Measurements from ENCODE around the gene UNC80.

The UNC80 gene

DNA sequence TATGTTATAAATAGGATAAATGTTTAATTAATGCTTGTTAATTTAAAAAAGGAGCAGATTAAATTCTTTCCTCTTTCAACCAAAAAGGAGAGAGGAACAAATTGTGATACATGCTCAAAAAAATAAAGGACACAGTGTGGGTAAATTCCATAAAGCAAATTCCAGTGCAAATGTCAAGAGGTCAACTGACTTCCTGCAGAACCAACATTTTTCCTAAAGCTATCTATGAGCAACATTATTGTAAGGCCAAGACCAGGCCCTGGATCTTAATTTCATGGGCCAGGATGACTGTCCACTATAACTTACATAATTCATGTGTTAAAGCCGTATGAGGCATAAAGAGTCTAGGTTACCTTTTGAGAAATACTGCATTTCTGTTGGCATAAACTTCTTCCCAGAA lies 136.9 kb downstream of the UNC80 start:
- no peak for DNase-seq (ENCODE audit: low read depth, low spot score)

DNA sequence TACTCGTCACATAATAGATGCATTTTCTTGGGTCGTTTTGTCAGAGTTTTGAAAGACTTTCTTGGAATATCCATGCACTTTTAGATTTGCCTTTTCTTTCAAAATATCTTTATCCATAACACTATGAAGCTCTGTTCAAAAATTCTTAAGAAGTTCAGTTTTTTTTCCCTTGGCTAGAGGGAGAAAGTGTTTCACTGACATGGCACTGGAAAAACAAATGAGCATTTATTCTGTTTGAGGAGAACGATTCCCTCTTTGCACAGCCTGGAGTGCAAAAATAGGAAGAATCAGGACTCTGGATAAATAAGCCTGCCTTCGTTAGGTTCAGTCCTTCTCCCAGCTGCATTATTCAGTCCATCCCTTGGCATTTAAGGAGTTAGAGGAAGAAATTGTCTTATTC lies 139.9 kb downstream of the UNC80 start:
- DNase-seq (ENCODE audit: low read depth, low spot score): no peak

DNA sequence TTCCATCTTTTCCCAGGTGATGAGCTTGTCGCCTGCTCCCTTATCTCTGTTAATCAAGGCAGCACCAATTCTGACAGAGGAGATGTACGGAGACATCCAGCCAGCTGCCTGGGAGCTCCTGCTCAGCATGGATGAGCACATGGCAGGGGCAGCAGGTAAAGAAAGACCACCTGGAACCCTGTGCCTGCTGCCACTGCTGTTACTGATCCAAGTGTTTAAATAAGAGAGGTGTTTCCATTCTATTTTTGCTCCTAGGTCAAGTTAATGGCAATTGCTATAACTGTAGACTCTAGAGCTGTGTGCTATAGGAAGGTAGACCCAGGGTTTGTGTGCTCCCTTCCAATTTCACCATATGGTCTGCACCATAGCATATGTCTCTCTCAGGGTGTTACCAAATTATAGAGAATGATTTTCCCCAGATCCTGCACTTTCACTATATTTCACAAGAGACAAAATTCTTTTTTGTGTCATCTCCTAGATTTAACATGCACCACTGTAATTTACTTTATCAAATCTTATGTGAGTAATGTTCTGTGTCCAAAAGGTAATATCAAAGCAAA lies 142.2 kb downstream of the UNC80 start:
- no peak for DNase-seq (ENCODE audit: low read depth, low spot score)

DNA sequence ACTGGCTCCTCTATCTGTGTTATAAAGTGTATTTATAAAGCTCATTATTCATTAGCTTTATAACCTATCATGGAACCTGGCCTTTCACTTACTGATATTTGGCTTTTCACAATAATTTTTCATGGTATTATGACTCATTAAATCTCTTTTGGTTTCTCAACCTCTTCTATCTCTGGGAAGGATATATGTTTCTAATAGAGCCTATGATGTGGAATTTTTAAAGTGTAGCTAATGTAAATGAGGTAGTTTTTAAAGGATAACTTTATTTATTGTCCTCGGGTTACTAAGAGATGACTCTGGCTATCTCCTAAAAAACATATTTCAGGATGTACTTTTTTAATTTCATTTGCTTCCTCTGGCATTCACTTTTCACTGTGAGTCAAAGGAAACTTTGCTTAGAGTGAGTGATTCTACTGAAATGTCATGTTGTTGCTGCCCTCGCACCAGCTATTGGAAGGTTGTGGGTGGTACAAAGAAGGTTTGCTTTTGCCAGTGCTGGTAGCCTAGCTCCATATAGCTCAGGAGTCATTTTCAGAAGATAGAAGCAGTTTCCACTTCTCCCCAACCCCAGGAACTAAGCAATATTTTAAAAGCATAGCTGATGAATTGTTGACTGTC lies 145.6 kb downstream of the UNC80 start:
- no peak for DNase-seq (ENCODE audit: low read depth, low spot score)

DNA sequence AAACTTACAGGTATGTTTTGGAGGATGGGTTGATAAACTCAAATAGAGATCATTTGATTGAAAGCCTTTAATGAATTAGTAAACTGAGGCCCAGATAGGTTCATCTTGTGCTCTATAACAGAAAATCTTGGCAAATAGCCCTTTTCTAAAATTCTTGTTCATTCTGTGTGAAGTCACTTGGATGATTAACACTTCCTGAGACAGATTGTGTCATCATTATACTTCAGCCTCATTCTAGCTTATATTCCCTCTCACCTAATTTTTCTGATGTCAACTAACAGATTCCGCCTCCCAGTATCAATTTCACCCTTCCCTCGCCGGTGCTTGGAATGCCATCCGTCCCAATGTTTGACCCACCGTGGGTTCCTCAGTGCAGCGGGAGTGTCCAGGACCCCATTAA lies 146.6 kb downstream of the UNC80 start:
- DNase-seq (ENCODE audit: low read depth, low spot score): no peak

DNA sequence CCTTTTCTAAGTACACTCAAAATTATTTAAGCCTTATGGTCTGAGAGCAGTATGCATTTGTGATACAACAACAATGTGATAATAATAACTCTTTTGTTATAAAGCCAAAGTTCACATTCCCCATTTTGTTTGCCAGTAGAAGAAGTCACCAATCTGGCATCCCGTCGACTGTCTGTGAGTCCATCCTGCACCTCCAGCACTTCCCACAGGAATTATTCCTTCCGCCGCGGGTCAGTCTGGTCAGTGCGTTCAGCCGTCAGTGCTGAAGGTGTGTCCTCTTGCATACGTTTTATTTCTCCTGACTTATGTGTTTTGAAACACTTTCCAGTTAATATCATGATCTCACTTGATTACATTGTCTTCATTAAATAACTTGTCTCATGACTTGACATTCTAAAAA lies 150.5 kb downstream of the UNC80 start:
- no peak for DNase-seq (ENCODE audit: low read depth, low spot score)

DNA sequence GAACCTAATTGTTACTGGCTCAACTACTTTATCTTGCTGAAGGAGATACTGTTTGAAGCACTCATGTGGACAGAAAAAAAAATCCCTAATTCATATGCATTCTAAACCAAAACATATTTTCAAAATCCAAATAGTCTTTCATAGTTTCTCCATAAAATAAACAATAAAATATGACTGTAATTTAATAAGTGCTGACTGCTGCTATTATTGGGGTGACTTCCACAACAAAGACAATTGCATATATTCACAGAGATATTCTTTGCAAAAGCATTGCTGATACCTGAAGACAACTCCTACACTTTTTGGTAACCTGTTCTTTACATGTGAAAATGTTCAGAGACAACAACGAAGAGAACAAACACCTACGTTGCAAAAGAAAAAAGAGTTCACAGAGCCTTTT lies 157.7 kb downstream of the UNC80 start:
- DNase-seq (ENCODE audit: low read depth, low spot score): no peak

DNA sequence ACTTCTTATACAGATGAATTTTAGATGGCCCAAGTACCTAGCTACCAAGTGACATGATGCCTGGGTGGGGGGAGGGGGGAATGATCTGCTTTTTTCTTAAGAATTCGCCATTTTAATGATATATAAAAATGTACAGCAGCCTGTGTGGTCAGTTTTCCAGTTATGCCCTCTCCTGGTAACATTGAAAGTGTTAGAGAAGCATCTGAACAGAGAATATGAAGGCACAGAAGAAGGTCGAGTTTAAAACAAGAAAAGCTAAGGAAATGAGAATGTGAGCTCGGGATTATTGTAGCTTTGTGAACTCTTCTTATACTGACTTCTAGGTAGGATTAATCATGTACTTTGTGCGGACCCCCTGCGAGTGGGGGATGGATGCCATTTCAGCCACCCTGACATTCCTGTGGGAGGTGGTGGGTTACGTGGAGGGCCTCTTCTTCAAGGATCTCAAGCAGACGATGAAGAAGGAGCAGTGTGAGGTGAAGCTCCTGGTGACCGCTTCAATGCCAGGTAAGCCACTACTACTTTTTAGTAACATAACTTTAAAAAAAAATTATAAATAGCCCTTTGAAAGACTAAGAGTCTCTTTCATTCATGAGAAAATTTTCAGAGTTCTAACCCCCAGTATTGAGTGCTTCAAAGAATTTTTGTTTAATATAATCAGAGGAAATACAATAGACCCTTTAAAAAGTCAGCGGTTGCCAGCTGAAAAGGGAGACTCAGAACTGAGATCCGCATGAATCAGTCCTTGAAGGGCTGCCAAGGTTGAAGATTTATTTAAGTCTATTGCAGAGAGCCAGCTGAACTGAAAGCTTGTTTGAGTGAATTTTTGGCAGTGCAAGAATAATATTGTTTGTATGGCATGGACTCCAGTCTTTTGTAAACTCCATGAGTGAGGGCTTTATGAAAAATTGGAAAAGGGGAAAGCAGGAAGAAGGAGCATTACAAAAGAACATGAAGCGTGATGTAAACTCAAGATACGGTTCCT lies 162.2 kb downstream of the UNC80 start:
- DNase-seq (ENCODE audit: low read depth, low spot score): no peak

DNA sequence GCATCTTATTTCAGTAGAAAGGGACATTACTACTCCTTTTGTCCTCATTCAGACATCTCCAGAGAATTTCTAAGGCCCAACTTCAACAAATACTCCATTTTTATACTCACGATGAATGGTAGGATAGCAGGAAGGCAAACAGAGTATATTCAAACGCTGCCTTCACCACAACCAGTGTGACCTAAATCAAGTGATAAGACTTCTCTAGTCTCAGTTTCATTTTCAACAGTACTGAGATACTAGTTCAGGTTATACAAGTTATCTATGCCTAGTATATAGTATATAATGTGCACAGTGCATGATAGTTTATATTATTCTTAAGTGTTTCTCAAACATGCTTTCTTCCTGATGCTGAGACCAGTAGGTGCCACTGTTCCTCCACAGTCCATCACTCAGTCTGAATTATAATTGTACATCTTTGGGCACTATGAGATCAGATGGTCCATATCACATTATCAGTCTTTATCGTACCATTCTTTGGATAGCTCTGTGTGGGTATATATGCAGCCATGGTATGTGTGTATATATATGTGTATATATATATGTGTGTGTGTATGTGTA lies 164.6 kb downstream of the UNC80 start:
- DNase-seq (ENCODE audit: low read depth, low spot score): no peak

DNA sequence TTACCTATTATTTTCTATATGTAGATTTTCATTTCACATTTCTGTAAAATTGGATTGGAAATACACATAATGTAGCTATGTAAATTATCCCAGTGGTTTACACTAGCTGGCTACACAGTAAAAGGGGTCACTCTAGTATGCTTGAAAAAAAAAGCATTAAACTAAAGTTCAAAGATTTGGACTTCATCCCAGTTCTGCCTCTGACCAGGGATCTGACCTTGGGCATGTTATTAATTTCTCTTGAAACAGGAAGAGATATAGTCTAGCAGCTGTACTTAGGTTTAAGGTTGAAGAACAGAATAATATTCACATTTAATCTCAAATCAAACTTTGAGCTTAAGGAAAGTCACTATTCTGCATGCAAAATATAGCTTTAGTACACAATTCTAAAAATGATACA lies 166.3 kb downstream of the UNC80 start:
- DNase-seq (ENCODE audit: low read depth, low spot score): no peak

DNA sequence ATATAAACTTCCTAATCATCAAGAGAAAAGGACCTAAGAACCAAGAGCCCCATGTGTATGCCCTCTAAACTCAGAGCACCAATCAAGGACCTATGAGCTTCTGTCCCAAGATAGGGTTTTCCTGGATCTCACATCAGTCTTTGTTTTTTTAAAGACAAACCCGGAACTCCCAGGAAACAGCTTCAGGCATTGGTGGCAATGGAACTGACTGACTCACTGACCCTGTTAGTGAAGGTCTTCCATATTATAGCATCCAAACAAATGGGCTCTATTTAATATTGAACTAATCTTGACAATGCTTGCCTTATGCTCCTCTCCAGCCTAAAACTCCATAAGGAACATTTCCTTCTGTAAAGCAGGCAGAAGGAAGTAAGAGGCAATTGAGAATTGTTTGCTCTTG lies 167.3 kb downstream of the UNC80 start:
- DNase-seq (ENCODE audit: low read depth, low spot score): no peak

DNA sequence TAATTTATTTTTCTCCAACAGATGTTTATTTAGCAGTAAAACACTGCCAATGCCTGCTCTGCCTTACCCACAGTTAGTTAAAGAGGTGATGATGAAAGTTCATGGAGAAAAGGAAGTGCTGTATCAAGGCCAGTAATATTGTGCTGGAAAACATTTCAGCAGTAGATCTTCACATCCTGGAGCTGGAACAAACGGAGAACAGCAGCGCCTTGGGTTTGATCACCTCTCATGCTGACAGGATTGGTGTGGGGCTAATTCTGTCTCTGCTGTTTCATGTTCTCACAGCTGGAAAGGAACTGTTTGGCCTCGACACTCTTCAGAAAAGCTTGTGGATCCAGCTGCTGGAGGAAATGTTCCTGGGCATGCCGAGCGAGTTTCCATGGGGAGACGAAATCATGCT lies 169.3 kb downstream of the UNC80 start:
- DNase-seq (ENCODE audit: low read depth, low spot score): no peak

DNA sequence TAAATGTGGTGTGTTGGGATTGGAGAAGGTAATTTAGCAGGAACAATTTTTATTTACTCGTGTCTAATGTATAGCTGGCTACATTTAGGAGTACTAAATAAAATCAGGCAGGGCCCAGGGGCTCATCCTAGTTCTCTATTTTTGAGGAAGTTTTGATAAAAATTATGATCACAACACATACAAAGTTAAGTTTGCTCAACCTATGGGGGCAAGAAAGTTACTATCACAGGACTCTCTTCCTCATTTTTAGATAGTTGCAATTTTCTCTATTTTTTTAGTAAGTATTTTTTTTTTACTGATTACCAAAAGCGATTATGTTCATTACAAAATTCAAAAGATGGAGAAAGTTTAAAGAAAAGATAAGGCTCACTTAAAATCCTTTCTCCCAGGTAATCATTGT lies 170.8 kb downstream of the UNC80 start:
- no peak for DNase-seq (ENCODE audit: low read depth, low spot score)

DNA sequence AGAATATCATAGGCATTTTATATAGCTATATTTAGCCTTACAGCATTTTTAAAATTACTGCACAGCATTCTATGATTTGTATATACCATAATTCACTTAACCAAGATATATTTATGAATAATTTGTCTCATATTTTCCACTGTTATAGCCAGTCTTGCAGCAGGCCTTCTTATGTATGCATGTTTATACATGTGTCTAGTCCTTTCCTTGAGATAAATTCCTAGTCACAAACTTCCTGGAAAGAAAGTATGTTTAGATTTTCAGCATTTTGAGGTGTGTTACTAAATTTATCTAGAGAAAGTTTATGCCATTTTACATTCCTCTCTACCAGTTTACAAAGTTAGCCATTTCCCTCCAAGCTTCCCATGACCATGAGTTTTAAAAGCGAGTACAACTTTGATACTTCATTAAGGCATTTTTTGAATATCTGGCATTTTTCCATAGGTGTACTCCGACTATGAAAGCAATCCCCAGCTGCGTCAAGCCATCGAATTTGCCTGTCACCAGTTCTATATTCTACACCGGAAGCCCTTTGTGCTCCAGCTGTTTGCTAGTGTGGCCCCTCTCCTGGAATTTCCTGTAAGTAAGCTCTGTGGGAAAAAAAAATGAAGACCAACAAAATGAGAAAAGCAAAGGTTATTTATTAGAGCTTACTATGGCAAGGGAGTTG lies 171.4 kb downstream of the UNC80 start:
- no peak for DNase-seq (ENCODE audit: low read depth, low spot score)

DNA sequence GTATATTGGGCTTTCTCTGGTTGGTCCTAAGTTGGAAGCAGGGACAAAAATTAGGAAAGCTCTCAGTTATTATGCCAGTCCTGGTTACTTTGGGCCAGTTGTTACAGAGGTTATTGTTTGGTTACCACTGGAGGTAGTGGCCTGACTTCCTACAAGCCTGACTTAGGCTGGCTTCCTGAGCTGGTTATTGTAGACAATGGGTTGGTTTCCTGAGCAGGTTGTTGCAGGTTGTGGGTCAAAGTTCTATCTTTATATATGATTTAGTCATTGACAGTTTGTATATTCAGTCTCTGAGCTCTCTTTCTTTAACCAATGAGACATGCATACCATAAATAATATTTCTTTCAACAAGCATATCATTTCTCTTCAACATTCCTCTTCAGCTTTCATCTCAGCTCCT lies 172.1 kb downstream of the UNC80 start:
- no peak for DNase-seq (ENCODE audit: low read depth, low spot score)

DNA sequence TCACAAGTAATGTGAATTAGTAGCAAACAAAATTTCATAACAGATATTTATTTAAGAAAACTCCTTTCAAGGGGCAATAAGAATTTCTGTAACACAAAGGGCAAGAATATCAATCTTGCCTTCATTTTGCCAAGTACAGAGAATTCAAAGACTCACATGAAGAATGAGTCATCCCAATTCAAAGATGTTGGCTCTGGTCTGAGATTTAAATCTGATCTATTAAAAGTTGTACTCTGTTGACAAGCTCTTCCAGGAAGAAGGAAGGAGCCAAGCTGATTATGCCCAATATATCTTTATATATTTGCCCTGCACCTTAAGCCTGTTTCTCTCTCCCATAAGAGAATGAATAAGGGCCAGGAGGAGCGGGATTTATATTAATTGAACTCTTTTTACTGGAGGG lies 174.9 kb downstream of the UNC80 start:
- DNase-seq (ENCODE audit: low read depth, low spot score): no peak

DNA sequence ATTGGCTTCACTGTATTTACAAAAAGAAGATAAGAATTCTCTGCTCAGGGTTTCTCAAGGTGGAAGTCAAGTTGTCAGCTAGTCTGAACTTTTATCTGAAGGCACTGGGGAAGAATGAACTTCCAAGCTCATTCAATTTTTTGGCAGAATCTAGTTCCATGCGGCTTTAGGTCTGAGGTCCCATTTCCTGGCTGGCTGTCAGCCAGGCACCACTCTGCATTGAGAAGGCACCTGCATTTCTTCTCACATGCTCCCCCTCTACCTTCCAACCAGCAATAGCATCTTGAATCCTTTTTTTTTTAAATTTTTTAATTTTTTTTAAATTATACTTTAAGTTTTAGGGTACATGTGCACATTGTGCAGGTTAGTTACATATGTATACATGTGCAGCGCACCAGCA lies 184.6 kb downstream of the UNC80 start:
- DNase-seq (ENCODE audit: low read depth, low spot score): no peak

DNA sequence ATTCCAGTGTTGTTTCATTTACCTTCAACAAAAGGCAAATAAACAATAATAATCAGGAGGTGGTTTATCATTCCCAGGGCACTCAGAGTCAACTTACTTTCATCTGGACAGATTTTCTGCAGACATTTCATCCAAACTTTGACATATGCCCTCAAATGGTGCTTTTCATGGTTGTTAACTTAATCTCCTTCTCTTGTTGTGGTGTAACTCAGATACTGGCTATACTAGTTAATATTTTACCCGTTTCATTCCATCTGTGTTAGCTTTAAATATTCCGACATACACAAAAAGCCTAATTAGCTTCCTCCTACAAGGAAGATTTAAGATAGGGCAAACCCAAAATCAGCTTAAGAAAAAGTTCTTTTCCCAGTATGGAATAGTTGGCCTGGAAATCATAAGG lies 186.4 kb downstream of the UNC80 start:
- DNase-seq (ENCODE audit: low read depth, low spot score): no peak

DNA sequence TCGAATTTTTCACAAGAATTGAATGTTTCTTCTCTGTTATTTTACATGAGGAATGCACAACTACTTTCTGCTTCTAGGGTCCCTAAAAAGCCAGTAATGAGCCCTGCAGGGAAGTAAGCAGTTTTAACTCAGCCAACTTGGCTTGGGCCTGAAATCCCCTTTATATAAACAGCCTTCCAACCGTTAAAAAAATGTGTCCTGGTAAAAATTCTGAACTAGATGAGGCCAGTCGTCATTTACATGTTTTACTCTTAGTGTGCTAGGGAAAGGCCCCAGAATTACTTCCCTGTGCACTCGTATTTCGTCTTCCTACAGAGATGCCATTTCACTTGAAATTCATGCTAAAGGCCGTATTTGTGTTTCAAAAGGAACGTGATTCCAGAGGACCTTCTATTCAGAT lies 188.4 kb downstream of the UNC80 start:
- no peak for DNase-seq (ENCODE audit: low read depth, low spot score)

DNA sequence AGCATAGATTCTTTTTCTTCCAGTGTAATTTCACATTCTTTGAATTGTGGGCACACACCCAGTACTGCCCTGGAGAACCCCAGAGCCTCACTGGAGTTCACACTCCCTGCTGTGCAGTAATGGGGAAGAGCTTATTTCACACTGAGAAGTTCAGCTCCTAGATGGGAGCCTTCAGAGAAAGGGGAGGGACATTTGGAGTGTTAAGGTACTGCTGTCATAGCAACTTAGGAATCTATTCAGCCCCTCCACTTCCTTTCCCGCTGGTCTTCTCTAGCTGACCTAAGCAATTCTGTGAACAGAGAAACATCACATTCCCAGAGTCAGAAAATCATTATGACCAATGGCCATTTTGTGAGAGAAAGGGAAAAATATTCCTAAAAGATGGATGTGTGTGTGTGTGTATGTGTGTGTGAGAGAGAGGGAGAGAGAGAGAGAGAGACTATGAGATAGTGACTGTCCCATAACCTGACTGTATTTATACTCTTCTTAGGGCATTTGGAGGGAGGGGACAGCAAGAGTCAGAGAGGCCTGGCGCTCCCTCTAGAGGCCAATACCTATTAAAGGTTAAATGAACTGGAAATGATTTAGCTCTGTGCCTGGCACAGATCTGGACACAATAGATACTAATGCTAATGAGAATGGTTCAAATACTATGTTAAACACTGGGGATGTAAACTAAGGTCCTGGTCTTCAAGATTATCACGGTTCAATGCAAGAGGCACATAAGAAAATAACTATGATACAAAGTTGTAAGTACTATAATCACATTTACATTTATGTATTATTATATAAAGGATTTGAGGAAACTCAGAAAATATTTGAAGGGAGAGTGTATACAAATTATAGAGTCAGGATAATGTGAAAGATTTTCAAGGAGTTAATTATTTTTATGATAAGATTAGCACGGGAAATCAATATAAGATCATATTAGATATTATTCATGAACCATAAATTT lies 189.3 kb downstream of the UNC80 start:
- peak; percentile 80 for DNase-seq (ENCODE audit: low read depth, low spot score)

DNA sequence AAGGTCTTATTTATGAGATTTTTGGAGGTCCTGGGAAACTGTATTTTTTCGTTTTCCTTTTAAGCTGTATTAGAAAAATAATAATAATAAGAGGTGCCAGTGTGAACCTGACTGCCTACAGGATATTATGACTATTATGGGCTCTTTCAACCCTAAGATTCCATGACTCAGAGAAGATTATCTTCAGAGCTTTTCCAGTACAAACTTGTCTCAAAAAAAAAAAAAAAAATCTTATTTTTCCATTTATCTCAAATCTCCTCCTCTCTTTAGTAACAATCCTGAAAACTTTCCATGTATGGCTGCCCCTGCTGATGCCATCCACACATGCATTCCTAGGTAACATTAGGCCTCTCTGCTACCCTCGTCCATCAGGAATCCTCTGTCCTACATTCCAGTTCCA lies 194.1 kb downstream of the UNC80 start:
- no peak for DNase-seq (ENCODE audit: low read depth, low spot score)
